Stimulated activated naive B cell treated with anti-CD40 and anti-IgM and Interleukin-4, amounts not matched to agents 10 μg/mL and 1 μg/mL and 100 μg/mL, for 72 hours (primary cell): ENCODE measurements around the gene METTL25B.
A peak's percentile ranks its signal among the peaks of the same experiment; 100 is the strongest.

Experiments
- ATAC-seq, 2 donors: fragments of 150-1000 bp; cut with Tn5 transposase; replicated peaks; 2 replicates each; pipeline ENCODE4 v1.10.0; 2021; ENCODE audit warnings: moderate library complexity in 1 of 2
- DNase-seq: peaks from one replicate; pipeline ENCODE4 v3.0.0; 2021
- H3K27ac Mint-ChIP-seq: one replicate; pipeline ENCODE4 v1.8.0; 2022; ENCODE audit warnings: mild to moderate bottlenecking, mixed read lengths
- H3K27me3 Mint-ChIP-seq, 2 donors: one replicate each; pipeline ENCODE4 v1.8.0; 2022; ENCODE audit warnings: mixed read lengths in 2 of 2
- H3K36me3 Mint-ChIP-seq, 2 donors: one replicate each; pipeline ENCODE4 v1.8.0; 2022; ENCODE audit warnings: mixed read lengths in 2 of 2, mild to moderate bottlenecking in 1 of 2
- H3K4me1 Mint-ChIP-seq, 2 donors: one replicate each; pipeline ENCODE4 v1.8.0; 2022; ENCODE audit warnings: mixed read lengths in 2 of 2, mild to moderate bottlenecking in 1 of 2
- H3K4me3 Mint-ChIP-seq, 2 donors: one replicate each; pipeline ENCODE4 v1.8.0; 2022; ENCODE audit warnings: mild to moderate bottlenecking in 2 of 2, mixed read lengths in 2 of 2, moderate library complexity in 1 of 2
- H3K9me3 Mint-ChIP-seq, 2 donors: one replicate each; pipeline ENCODE4 v1.8.0; 2022; ENCODE audit warnings: mixed read lengths in 2 of 2, mild to moderate bottlenecking in 1 of 2

The METTL25B gene

DNA sequence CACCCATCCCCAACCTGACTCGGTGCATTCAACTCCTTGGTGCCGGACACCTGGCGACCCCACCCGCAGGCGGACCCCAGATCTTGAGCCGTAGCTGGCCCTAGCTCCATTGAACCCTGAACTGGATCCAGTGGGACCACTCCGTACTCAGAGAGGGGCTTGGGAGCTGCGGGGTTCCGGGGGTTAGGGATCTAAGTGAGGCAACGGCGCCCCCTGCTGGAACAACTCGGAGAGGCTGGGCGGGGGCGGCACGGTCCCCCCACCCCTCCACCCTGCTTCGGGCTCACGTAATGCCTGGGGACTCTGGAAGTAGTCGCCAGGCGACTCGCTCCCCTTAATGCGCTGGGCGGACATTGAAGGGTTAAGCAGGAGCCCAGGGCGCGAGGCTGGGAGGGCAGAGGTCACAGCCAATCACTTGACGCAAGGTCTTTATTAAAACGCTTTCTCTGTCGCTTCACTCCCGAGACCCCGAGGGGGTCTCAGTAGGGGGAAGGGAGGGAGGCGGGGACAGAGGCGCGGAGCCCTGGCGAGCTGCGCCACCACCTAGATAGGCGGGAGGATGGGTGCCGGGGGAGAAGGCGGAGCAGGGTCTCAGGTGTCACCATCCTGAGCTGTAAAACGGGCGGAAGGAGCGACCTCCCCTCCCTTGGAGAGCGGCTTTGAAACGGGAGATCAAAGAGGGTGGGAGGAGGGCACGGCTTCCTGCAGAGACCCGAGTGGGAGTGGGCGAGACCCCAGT lies 22.2 kb upstream of the METTL25B start:
- H3K4me3 Mint-ChIP-seq: peak overlapping the region; percentile 85 to 90
- peaks cover 40 to 49% of the 10 kb centered on the region in 2 donors for H3K27me3 Mint-ChIP-seq
- ATAC-seq (peak; percentile 63 to 71), DNase-seq (peak; percentile 35)
- H3K9me3 Mint-ChIP-seq: no peaks in the 10 kb centered on the region
- peak overlapping the region; percentile 96 for H3K27ac Mint-ChIP-seq
- H3K36me3 Mint-ChIP-seq: no peaks in the 10 kb centered on the region
- H3K4me1 Mint-ChIP-seq: peaks cover 17 to 32% of the 10 kb centered on the region in 2 donors

DNA sequence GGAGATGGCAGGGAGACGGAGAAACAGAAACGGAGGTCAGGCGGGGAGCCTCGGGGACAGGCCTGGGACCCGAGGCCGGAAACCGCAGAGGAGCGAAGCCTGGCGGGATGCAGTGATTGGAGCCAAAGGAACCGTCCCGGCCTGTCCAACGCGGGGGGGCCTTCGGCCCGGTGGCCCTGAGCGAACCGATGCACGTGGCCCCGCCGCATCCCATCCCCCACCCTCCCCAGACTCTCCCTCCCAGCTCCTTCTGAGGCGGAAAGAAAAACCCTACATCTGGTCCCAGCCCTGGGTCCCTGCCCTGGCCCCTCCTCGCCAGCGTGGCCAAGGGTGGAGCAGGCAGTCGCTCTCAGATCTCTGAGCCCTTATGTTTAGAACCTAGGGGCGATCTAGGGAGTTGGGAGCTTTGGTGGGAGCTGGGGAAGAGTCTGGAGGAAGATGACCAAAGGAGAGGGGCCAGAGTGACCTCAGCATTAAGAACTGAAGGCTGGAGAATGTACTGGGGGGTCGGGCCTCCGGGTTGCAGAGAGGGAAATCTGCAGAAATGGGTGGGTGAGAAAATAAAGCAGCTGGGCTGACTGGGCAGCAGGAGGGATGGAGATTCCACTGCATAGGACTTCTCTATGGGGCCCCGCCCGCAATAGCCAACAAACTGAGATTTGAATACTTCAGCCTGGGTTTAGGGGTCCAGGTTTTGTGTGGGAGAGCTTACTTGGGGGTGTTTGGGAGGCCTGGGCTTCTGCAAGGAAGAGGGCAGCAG lies 21.4 kb upstream of the METTL25B start:
- DNase-seq (no peak), ATAC-seq (peak in 1 of 2 donors; percentile 15)
- peaks cover 17 to 32% of the 10 kb centered on the region in 2 donors for H3K4me1 Mint-ChIP-seq
- no peaks in the 10 kb centered on the region for H3K9me3 Mint-ChIP-seq
- H3K4me3 Mint-ChIP-seq: peak overlapping the region; percentile 85 to 90
- peaks cover 35 to 42% of the 10 kb centered on the region in 2 donors for H3K27me3 Mint-ChIP-seq
- H3K27ac Mint-ChIP-seq: no peak overlapping the region
- H3K36me3 Mint-ChIP-seq: no peaks in the 10 kb centered on the region

DNA sequence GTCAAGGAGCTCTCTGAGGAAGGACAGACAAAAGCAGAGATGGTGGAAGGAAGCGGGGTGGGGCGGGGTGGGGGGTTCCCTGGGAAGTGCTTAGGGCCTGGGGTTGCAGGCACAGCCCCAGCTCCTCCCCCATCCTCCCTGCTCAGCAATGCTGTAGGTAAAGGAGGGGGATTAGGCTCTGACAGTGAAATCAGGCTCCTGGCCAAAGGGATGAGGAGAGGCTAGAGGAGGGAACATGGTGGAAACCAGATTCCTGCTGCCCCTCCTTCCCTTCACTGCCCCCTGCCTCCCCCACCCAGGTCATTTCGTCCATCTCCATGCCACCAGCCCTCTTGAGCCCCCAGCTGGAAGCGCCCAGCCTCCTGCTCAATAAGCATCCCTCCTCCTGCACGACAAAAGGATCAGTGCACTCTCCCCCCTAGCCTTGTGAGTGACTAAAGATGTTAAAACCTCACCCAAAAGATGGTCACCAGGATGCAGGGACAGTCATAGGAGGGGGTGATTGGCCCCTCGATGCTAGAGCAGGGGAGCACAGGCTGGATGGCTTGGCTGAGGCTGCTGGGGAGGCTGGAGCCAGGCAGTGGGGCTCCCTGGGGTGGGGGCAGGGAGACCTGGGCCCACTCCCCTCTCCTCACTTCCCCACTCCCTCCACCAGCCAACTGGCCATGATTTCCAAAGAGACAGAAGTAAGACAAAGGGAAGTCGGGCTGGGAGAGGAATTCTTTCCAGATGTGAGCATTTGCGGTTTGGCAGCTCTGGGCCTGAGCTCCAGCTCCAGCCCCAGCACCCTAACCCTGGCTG lies 20.7 kb upstream of the METTL25B start:
- ATAC-seq: no peak
- H3K27me3 Mint-ChIP-seq: peaks cover 35 to 37% of the 10 kb centered on the region in 2 donors
- peaks cover 17 to 32% of the 10 kb centered on the region in 2 donors for H3K4me1 Mint-ChIP-seq
- no peak overlapping the region for H3K4me3 Mint-ChIP-seq
- no peaks in the 10 kb centered on the region for H3K9me3 Mint-ChIP-seq
- H3K36me3 Mint-ChIP-seq: peaks cover 0 to 4% of the 10 kb centered on the region in 2 donors
- DNase-seq: no peak
- H3K27ac Mint-ChIP-seq: peak overlapping the region; percentile 37

- peaks cover 17 to 32% of the 10 kb centered on the region in 2 donors for H3K4me1 Mint-ChIP-seq
- H3K9me3 Mint-ChIP-seq: no peaks in the 10 kb centered on the region
- no peak for DNase-seq
- H3K36me3 Mint-ChIP-seq: peaks cover 0 to 7% of the 10 kb centered on the region in 2 donors
- no peak for ATAC-seq
- no peak overlapping the region for H3K4me3 Mint-ChIP-seq
- no peak overlapping the region for H3K27ac Mint-ChIP-seq
- peaks cover 30% of the 10 kb centered on the region in 2 donors for H3K27me3 Mint-ChIP-seq
Measured at GRCh38 chr1:156708218-156708661, 20.0 kb upstream of the METTL25B start.

- Mint-ChIP-seq H3K4me1 (peaks cover 17 to 27% of the 10 kb centered on the region in 2 donors), H3K4me3 (no peak overlapping the region), H3K27me3 (peaks cover 23 to 24% of the 10 kb centered on the region in 2 donors), H3K27ac (peak overlapping the region; percentile 25), H3K36me3 (peaks cover 0 to 7% of the 10 kb centered on the region in 2 donors), H3K9me3 (no peaks in the 10 kb centered on the region)
- ATAC-seq (no peak), DNase-seq (no peak)
Measured at GRCh38 chr1:156709031-156709430, 19.2 kb upstream of the METTL25B start.

DNA sequence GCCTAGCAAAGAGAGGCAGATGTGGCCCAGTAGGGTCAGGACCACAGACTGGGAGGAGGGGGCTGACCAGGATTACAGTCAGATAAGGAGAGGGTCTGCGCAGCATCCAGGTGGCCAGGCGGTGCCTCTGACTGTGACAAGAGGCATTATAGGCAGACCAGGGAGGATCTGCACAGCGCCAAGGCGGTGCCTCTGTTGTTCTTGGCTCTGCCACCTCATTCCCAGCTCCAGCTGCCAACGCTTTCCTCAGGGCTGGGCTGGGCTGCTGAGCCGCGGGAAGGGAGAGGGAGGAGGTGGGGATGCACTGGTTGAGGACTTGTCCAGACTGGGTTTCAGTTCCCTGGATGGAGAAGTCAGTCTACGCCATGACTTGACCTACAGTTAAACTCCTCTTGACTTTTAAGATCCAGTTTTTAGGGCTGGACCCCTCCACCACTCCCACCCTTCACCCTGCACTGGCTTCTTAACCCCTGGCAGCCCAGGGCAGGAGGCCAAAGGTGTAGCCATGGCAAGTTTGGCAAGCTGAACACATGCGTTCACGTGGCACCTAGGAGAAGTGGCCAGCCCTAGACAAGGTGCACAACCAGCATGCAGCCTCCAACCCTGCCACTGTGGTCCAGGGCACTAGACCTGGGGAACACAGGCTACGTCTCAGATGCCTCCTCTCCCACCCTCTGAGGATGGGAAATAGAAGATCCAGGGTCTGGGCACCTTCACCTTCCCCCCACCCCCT lies 18.3 kb upstream of the METTL25B start:
- Mint-ChIP-seq H3K27ac (no peak overlapping the region), H3K4me1 (peaks cover 13 to 18% of the 10 kb centered on the region in 2 donors), H3K9me3 (no peaks in the 10 kb centered on the region), H3K27me3 (peaks cover 14 to 18% of the 10 kb centered on the region in 2 donors), H3K36me3 (peaks cover 3 to 11% of the 10 kb centered on the region in 2 donors), H3K4me3 (no peak overlapping the region)
- DNase-seq (no peak), ATAC-seq (no peak)

GRCh38 chr1:156711011-156711817 lies 17.1 kb upstream of the METTL25B start:
- DNase-seq: no peak
- Mint-ChIP-seq H3K27me3 (peaks cover 1 to 9% of the 10 kb centered on the region in 2 donors), H3K4me3 (no peak overlapping the region), H3K36me3 (peaks cover 16 to 24% of the 10 kb centered on the region in 2 donors), H3K9me3 (no peaks in the 10 kb centered on the region), H3K27ac (no peak overlapping the region), H3K4me1 (peaks cover 5 to 9% of the 10 kb centered on the region in 2 donors)
- no peak for ATAC-seq

DNA sequence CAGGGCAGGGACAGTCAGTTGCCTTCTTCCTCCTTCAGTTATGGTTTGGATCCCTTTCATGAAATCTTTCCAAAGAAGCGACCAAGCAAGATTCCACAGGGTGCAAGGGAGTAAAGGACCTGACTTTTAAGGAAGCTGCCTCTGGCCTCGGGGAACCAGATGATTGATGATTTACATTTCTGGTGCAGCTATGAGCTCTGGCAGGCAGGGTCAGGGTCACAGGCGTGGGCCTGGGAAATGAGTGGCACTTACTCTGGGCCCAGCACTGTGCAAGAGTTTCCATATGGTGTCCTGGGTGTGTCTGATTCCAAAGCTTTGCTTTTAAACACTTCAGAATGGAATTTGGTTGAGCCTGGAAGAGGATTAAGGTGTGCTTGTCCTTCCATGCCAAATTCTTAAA lies 15.6 kb upstream of the METTL25B start:
- peaks cover 0 to 4% of the 10 kb centered on the region in 2 donors for H3K4me1 Mint-ChIP-seq
- no peak overlapping the region for H3K27ac Mint-ChIP-seq
- no peaks in the 10 kb centered on the region for H3K27me3 Mint-ChIP-seq
- no peak for ATAC-seq
- no peaks in the 10 kb centered on the region for H3K9me3 Mint-ChIP-seq
- H3K36me3 Mint-ChIP-seq: peaks cover 24 to 34% of the 10 kb centered on the region in 2 donors
- H3K4me3 Mint-ChIP-seq: no peak overlapping the region
- DNase-seq: no peak

DNA sequence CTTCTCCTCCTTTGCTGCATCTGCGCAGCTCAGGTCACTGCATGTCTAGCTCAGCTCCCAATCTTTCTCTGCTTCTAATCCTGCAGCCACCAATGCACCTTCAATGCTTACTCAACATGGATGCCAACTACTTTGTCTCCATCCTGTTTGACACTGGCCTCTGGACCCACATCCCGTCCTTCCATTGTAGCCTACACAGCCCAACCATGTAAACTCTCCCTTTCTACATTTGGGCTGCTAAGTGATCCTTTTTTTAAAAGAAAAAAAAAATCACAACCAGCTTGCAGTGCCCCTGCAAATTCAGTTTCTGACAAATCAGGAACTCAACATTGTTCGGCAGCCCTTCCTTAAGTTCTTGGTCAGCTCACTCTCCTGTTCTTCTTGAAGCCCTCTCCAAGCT lies 13.4 kb upstream of the METTL25B start:
- no peak overlapping the region for H3K27ac Mint-ChIP-seq
- H3K36me3 Mint-ChIP-seq: peaks cover 27 to 39% of the 10 kb centered on the region in 2 donors
- ATAC-seq: no peak
- no peak overlapping the region for H3K4me3 Mint-ChIP-seq
- H3K4me1 Mint-ChIP-seq: peaks cover 1 to 4% of the 10 kb centered on the region in 2 donors
- H3K27me3 Mint-ChIP-seq: no peaks in the 10 kb centered on the region
- H3K9me3 Mint-ChIP-seq: no peaks in the 10 kb centered on the region
- DNase-seq: no peak

- Mint-ChIP-seq H3K4me1 (peaks cover 8 to 15% of the 10 kb centered on the region in 2 donors), H3K36me3 (peaks cover 35 to 46% of the 10 kb centered on the region in 2 donors), H3K9me3 (no peaks in the 10 kb centered on the region), H3K4me3 (no peak overlapping the region), H3K27ac (no peak overlapping the region), H3K27me3 (no peaks in the 10 kb centered on the region)
- no peak for DNase-seq
- ATAC-seq: no peak
Measured at GRCh38 chr1:156717351-156717750, 10.9 kb upstream of the METTL25B start.

GRCh38 chr1:156721131-156721530 lies 7.1 kb upstream of the METTL25B start:
- DNase-seq (no peak), ATAC-seq (no peak)
- H3K27ac Mint-ChIP-seq: peak overlapping the region; percentile 76
- no peaks in the 10 kb centered on the region for H3K27me3 Mint-ChIP-seq
- H3K36me3 Mint-ChIP-seq: peaks cover 38 to 43% of the 10 kb centered on the region in 2 donors
- H3K4me3 Mint-ChIP-seq: no peak overlapping the region
- H3K9me3 Mint-ChIP-seq: no peaks in the 10 kb centered on the region
- peaks cover 21 to 37% of the 10 kb centered on the region in 2 donors for H3K4me1 Mint-ChIP-seq

DNA sequence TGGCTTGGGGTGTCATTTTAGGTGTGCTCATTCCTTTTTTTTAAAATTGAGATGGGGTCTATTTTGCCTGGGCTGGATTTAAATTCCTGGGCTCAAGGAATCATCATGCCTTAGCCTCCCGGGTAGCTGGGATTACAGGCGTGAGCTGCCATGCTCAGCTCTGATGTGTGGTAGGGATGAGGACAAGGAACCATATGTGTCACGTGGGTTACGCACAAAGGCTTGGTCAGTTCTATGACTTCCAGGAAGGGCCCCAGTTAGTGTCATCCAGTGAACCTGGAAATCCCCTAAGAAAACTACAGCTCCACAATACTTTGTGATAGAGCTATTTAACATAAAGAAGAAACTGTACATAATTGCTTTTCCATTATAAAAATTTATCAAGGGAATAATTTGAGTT lies 6.7 kb upstream of the METTL25B start:
- Mint-ChIP-seq H3K4me1 (peaks cover 20 to 37% of the 10 kb centered on the region in 2 donors), H3K36me3 (peaks cover 36 to 39% of the 10 kb centered on the region in 2 donors), H3K27me3 (no peaks in the 10 kb centered on the region), H3K9me3 (no peaks in the 10 kb centered on the region), H3K27ac (peak overlapping the region; percentile 76), H3K4me3 (no peak overlapping the region)
- DNase-seq (no peak), ATAC-seq (no peak)
